GM19328 (cell line): ENCODE results near the gene TERB1.

Experiments used
- ATAC-seq: cut with Tn5 transposase; IDR thresholded peaks from one replicate; pipeline ENCODE4 v1.9.1; 2021; ENCODE audit warnings: mild to moderate bottlenecking, moderate library complexity; ENCODE audit not compliant: unreplicated experiment

TERB1 gene

GRCh38 chr16:66801320-66802105 lies at the start of gene TERB1:
TSS of gene TERB1 (minus strand) at chr16:66801584. CDS start at chr16:66796798, 4,786 bp downstream.
- no peak for ATAC-seq

- ATAC-seq = no peak
Observed at GRCh38 chr16:66850115-66850815, 48.9 kb upstream of the TERB1 start.

- ATAC-seq = no peak
Observed at GRCh38 chr16:66849549-66849948, 48.2 kb upstream of the TERB1 start.

- ATAC-seq = no peak
Observed at GRCh38 chr16:66849021-66849420, 47.6 kb upstream of the TERB1 start.

- no peak for ATAC-seq
Observed at GRCh38 chr16:66848172-66848571, 46.8 kb upstream of the TERB1 start.

GRCh38 chr16:66847533-66848067 lies 46.2 kb upstream of the TERB1 start:
- no peak for ATAC-seq

GRCh38 chr16:66846831-66847230 lies 45.4 kb upstream of the TERB1 start:
- no peak for ATAC-seq

GRCh38 chr16:66846266-66846665 lies 44.9 kb upstream of the TERB1 start:
- ATAC-seq = no peak

GRCh38 chr16:66845791-66846221 lies 44.4 kb upstream of the TERB1 start:
- no peak for ATAC-seq

- ATAC-seq = no peak
Observed at GRCh38 chr16:66845080-66845410, 43.7 kb upstream of the TERB1 start.

GRCh38 chr16:66844342-66845079 lies 43.1 kb upstream of the TERB1 start, which contains the start of gene CA7:
TSS of gene CA7 (plus strand) at chr16:66844414. CDS start at chr16:66844488, 74 bp downstream.
- ATAC-seq = no peak

GRCh38 chr16:66844009-66844341 lies 42.6 kb upstream of the TERB1 start:
- no peak for ATAC-seq

GRCh38 chr16:66843191-66843590 lies 41.8 kb upstream of the TERB1 start:
- ATAC-seq = no peak

GRCh38 chr16:66842765-66843164 lies 41.4 kb upstream of the TERB1 start:
- ATAC-seq = no peak

- no peak for ATAC-seq
Observed at GRCh38 chr16:66841366-66841765, 40.0 kb upstream of the TERB1 start.

GRCh38 chr16:66840883-66841282 lies 39.5 kb upstream of the TERB1 start:
- ATAC-seq = no peak

GRCh38 chr16:66834746-66835145 lies 33.4 kb upstream of the TERB1 start:
- ATAC-seq = no peak

- no peak for ATAC-seq
Observed at GRCh38 chr16:66832661-66833305, 31.4 kb upstream of the TERB1 start.

- no peak for ATAC-seq
Observed at GRCh38 chr16:66832190-66832589, 30.8 kb upstream of the TERB1 start.

- ATAC-seq = peak; percentile 94
Observed at GRCh38 chr16:66830422-66831404, 29.3 kb upstream of the TERB1 start, which contains the start of gene NAE1. TSS of gene NAE1 (minus strand) at chr16:66830976. CDS start at chr16:66830899, 77 bp downstream.
